GM23338 (cell line): Measurements from ENCODE around the gene PIGH. TPM values are rescaled to one million over a fixed set of nuclear protein-coding genes. Genes with fewer than 3 reads are reported as not detected.
A peak's percentile ranks its signal among the peaks of the same experiment; 100 is the strongest.

ENCODE experiments used
- ATAC-seq: fragments of 200-7000 bp; cut with Tn5 transposase; 3 replicates; pipeline ENCODE4 v1.9.1; 2020
- DNase-seq: peaks from one replicate; pipeline ENCODE4 v3.0.0-alpha.2; 2015; ENCODE audit warnings: low spot score
- H2AFZ ChIP-seq: fragments of 200-600 bp; sonication (generic); 2 replicates; pipeline ENCODE4 v1.8.0; 2016; ENCODE audit warnings: antibody characterized with exemption, mild to moderate bottlenecking, moderate library complexity
- H3F3A ChIP-seq: fragments of 200-600 bp; sonication (generic); replicated peaks from 2 replicates; pipeline ENCODE4 v1.8.0; 2017; ENCODE audit warnings: antibody characterized with exemption, mixed run types, low read depth
- H3K27ac ChIP-seq: fragments of 200-600 bp; sonication (generic); 2 replicates; pipeline ENCODE4 v1.6.1; 2016; ENCODE audit warnings: low read depth
- H3K27me3 ChIP-seq: fragments of 200-600 bp; sonication (generic); 2 replicates; pipeline ENCODE4 v1.8.0; 2016; ENCODE audit warnings: mild to moderate bottlenecking, mixed run types, moderate library complexity; ENCODE audit not compliant: insufficient read depth
- H3K36me3 ChIP-seq: fragments of 200-600 bp; sonication (generic); 2 replicates; pipeline ENCODE4 v1.8.0; 2016; ENCODE audit warnings: mild to moderate bottlenecking; ENCODE audit not compliant: insufficient read depth
- H3K4me1 ChIP-seq: fragments of 200-600 bp; sonication (generic); 2 replicates; pipeline ENCODE4 v1.8.0; 2016; ENCODE audit warnings: mild to moderate bottlenecking, moderate library complexity; ENCODE audit not compliant: insufficient read depth
- H3K4me2 ChIP-seq: fragments of 200-600 bp; sonication (generic); 2 replicates; pipeline ENCODE4 v1.7.1; 2017; ENCODE audit warnings: mixed run types
- H3K4me3 ChIP-seq: fragments of 200-600 bp; sonication (generic); 2 replicates; pipeline ENCODE4 v1.6.1; 2016; ENCODE audit warnings: mixed run types
- H3K79me2 ChIP-seq: fragments of 200-600 bp; sonication (generic); replicated peaks from 2 replicates; pipeline ENCODE4 v1.8.0; 2017; ENCODE audit warnings: mild to moderate bottlenecking; ENCODE audit not compliant: insufficient read depth
- H3K9me2 ChIP-seq: fragments of 200-600 bp; sonication (generic); 2 replicates; pipeline ENCODE4 v1.8.0; 2017; ENCODE audit not compliant: insufficient read depth
- H4K20me1 ChIP-seq: fragments of 200-600 bp; sonication (generic); replicated peaks from 2 replicates; pipeline ENCODE4 v1.8.0; 2017; ENCODE audit warnings: mild to moderate bottlenecking; ENCODE audit not compliant: insufficient read depth
- H3K27ac Mint-ChIP-seq: 2 replicates; pipeline ENCODE4 v1.8.0; 2020; ENCODE audit warnings: inconsistent platforms, mild to moderate bottlenecking, moderate library complexity, mixed read lengths
- H3K27me3 Mint-ChIP-seq: 3 replicates; pipeline ENCODE4 v1.8.0; 2022; ENCODE audit warnings: low read depth, mild to moderate bottlenecking, moderate library complexity, mixed read lengths, inconsistent platforms; ENCODE audit not compliant: insufficient read depth, poor library complexity
- H3K36me3 Mint-ChIP-seq: 3 replicates; pipeline ENCODE4 v1.8.0; 2021; ENCODE audit warnings: low read depth, mild to moderate bottlenecking, inconsistent platforms, moderate library complexity, mixed read lengths
- H3K4me1 Mint-ChIP-seq: 3 replicates; pipeline ENCODE4 v1.8.0; 2020; ENCODE audit warnings: mild to moderate bottlenecking, inconsistent platforms, mixed read lengths
- H3K4me3 Mint-ChIP-seq: 3 replicates; pipeline ENCODE4 v1.8.0; 2021; ENCODE audit warnings: moderate library complexity, mild to moderate bottlenecking, inconsistent platforms, mixed read lengths
- H3K9me3 Mint-ChIP-seq: 3 replicates; pipeline ENCODE4 v1.8.0; 2020; ENCODE audit warnings: moderate library complexity, mild to moderate bottlenecking, inconsistent platforms, mixed read lengths
- CREB1 ChIP-seq: fragments of 250-450 bp; sonication (Bioruptor Pico); IDR thresholded peaks from 2 replicates; pipeline ENCODE4 v1.5.0; 2020; ENCODE audit warnings: low read depth, mild to moderate bottlenecking, moderate library complexity
- CTCF ChIP-seq, 2 experiments: fragments of 200-600 bp in 1 of 2; sonication (generic) in 1 of 2; conservative IDR thresholded peaks; 2 replicates each; pipeline versions ENCODE4 v1.5.1 to v1.6.1; 2016 to 2017; ENCODE audit warnings: antibody characterized with exemption in 2 of 2, low read depth in 2 of 2, mild to moderate bottlenecking in 2 of 2, moderate library complexity in 1 of 2
- ETS1 ChIP-seq: IDR thresholded peaks from 2 replicates; pipeline ENCODE4 v1.6.1; 2016; ENCODE audit warnings: antibody characterized with exemption
- EZH2 ChIP-seq: fragments of 200-600 bp; sonication (generic); IDR thresholded peaks from one replicate; pipeline ENCODE4 v1.8.0; 2017; ENCODE audit warnings: antibody characterized with exemption, mild to moderate bottlenecking, low read depth; ENCODE audit not compliant: unreplicated experiment
- EZH2phosphoT487 ChIP-seq: fragments of 200-600 bp; sonication (generic); IDR thresholded peaks from one replicate; pipeline ENCODE4 v1.8.1; 2018; ENCODE audit warnings: antibody characterized with exemption; ENCODE audit not compliant: unreplicated experiment
- JUNB ChIP-seq: IDR thresholded peaks from one replicate; pipeline ENCODE4 v1.6.1; 2016; ENCODE audit warnings: antibody characterized with exemption; ENCODE audit not compliant: unreplicated experiment
- POLR2AphosphoS5 ChIP-seq: IDR thresholded peaks from 2 replicates; pipeline ENCODE4 v1.6.1; 2016; ENCODE audit warnings: antibody characterized with exemption, low read depth
- REST ChIP-seq: IDR thresholded peaks from one replicate; pipeline ENCODE4 v1.6.1; 2018; ENCODE audit warnings: antibody characterized with exemption; ENCODE audit not compliant: unreplicated experiment
- ZNF114 ChIP-seq: fragments of 250-450 bp; sonication (Bioruptor Pico); IDR thresholded peaks from 2 replicates; pipeline ENCODE4 v1.5.0; 2020; ENCODE audit warnings: mild to moderate bottlenecking, moderate library complexity
- long read RNA-seq: library from polyadenylated mRNA; unstranded; transcript quantifications from one replicate; pipeline ENCODE4 v2.0.0, GENCODE V29; 2020; ENCODE audit not compliant: unreplicated experiment
- polyA plus RNA-seq: library from polyadenylated mRNA; unstranded; fragments of >200 nt; fragmentation: Nextera tagmentation; extraction: Ambion mirVana; gene quantifications from 2 replicates; pipeline ENCODE4 v1.2.1, GENCODE V29; 2016
- total RNA-seq: library from RNA; depleted of rRNA; stranded (reverse); fragments of >200 nt; shearing (Covaris generic); gene quantifications from 2 replicates; pipeline ENCODE4 v1.2.3, GENCODE V29; 2014; rRNA removed

The PIGH gene
- 6.1 and 8.7 TPM in 2 replicates for total RNA-seq
- polyA plus RNA-seq = 8.2 and 9.3 TPM in 2 replicates
- long read RNA-seq, transcript PIGH-201 (4 exons, 1,420 nt) = major isoform, 7 of 10 reads
- long read RNA-seq, partial matches to known transcripts = 0 of 10 reads
- long read RNA-seq, other reads (novel, unspliced or antisense) = 1 of 10 reads

GRCh38 chr14:67599698-67600561 is at the start of gene PIGH:
TSS of gene PIGH (minus strand) at chr14:67600268. CDS start at chr14:67600203, 65 bp downstream.
- Histone ChIP-seq H2AFZ (peak within 1 kb of the TSS; percentile 91), H4K20me1 (no peaks in the 10 kb centered on the region), H3K4me3 (peak within 1 kb of the TSS; percentile 63), H3K4me1 (peaks cover 4% of the 10 kb centered on the region), H3K79me2 (no peaks in the 10 kb centered on the region), H3F3A (0 out of 2 replicates have a peak, but pooled peaks cover 7% of the 10 kb centered on the region), H3K27ac (no peak within 1 kb of the TSS), H3K4me2 (peak within 1 kb of the TSS; percentile 86), H3K36me3 (no peaks in the 10 kb centered on the region), H3K27me3 (peaks cover 60% of the 10 kb centered on the region), H3K9me2 (peaks cover 7% of the 10 kb centered on the region)
- DNase-seq (peak; percentile 95), ATAC-seq (peak; percentile 97)
- Mint-ChIP-seq H3K9me3 (no peaks in the 10 kb centered on the region), H3K36me3 (no peaks in the 10 kb centered on the region), H3K27ac (peak within 1 kb of the TSS; percentile 67; the same call in 1 of the 2 replicates), H3K27me3 (peaks cover 62% of the 10 kb centered on the region), H3K4me3 (peak within 1 kb of the TSS; percentile 89), H3K4me1 (peaks cover 3% of the 10 kb centered on the region; the same call in 2 of the 3 replicates)
- TF ChIP-seq ETS1 (no peak), CTCF (conservative IDR thresholded peaks at IDR 0.05; ENCODE audit: low read depth in 2 of 2) (peak; percentile 39 to 60; a peak in 3 of 4 replicates), REST (peak; percentile 58), POLR2AphosphoS5 (peak; percentile 82), CREB1 (CRISPR knock-in tag) (peak; percentile 87), EZH2phosphoT487 (no peak), ZNF114 (CRISPR knock-in tag) (no peak), EZH2 (no peak), JUNB (no peak)
